Activated CD4-positive, alpha-beta T cell treated with anti-CD3 and anti-CD28 coated beads, Interleukin-2, Interleukin-6, amounts not matched to agents 100 ng/mL and 50 ng/mL, durations not matched to agents 16 hours and 8 hours (primary cell): ENCODE measurements around the gene ARL4A.
"Not testable (repeated sequence)": the region's sequence is repeated elsewhere in the genome, so short reads cannot be mapped to it uniquely, and the experiment has no call there.

ENCODE experiments used
- DNase-seq: peaks from one replicate; pipeline ENCODE4 v3.0.0-alpha.2; 2020

ARL4A gene

DNA sequence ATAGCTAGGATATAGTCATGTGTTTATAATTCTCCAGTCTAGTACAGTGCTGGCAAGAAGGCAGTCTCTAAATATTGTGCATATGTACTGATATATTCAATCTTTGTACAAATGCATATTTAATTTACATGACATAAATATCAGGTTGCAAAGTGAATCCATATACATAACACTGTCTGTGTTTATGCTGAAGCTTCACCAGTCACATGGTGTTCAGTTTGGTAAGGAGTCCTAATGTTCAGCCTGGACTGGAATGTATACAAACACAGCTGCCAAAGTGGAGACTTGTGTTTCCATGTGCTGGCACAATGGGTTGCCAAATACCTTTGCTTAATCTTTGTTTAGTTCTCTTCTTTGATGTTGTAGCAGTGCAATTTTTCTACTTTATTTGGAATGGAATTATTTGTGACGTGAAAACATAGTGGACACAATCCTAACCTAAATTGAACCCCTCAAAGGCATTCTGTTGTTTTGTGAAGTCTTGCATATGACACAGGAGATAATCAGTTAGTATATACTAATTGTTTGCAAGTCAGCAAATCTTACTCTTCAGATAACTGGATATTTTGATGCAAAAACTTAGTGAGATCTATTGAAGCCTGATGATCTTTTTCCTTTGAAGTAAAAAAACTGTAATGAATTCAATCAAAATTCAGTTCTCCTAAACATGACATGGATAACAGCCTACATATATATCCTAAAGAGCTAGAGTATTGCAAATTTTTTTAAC lies 17.3 kb upstream of the ARL4A start:
- no peak for DNase-seq

DNA sequence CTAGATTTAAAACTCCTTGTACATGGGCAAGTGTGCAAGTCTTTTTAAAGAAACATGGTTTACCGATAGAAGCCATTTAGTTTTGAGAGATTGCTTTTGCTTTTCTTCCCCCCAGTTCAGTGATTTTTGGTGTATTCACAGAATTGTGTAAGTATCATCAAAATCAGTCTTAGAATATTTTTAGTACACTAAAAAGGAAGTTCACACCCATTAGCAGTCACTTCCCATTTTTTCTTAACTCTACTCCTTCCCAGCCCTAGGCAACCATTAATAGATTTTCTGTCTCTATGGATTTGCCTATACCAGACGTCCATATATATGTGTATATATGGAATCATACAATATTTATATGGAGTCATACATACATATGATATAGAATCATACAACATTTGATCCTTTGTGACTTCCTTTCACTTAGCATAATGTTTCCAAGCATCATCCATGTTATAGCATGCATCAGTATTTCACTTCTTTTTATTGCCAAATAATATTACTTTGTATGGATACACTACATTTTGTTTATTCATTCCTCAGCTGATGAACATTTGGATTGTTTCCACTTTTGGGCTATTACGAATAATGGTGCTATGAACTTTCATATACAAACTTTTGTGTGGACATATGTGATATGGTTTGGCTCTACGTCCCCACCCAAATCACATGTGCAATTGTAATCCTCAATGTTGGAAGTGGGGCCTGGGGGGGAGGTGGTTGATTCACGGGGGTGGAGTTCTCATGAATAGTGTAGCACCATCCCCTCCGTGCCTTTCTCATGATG lies 16.5 kb upstream of the ARL4A start:
- DNase-seq: no peak

DNA sequence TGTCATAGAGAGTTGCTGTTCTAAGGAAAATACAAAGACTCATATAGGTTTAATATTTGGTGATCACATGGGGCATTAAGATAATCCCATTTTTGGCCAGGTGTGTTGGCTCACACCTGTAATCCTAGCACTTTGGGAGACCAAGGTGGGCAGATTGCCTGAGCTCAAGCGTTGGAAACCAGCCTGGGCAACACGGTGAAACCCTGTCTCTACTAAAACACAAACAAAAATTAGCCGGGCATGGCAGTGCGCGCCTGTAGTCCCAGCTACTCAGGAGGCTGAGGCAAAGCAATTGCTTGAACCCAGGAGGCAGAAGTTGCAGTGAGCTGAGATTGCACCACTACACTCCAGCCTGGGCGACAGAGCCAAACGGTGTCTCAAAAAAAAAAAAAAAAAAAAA lies 14.0 kb upstream of the ARL4A start:
- DNase-seq: not testable (repeated sequence)

GRCh38 chr7:12674053-12674452 lies 13.4 kb upstream of the ARL4A start:
- DNase-seq: no peak

GRCh38 chr7:12674861-12675260 lies 12.6 kb upstream of the ARL4A start:
- peak; percentile 58 for DNase-seq

DNA sequence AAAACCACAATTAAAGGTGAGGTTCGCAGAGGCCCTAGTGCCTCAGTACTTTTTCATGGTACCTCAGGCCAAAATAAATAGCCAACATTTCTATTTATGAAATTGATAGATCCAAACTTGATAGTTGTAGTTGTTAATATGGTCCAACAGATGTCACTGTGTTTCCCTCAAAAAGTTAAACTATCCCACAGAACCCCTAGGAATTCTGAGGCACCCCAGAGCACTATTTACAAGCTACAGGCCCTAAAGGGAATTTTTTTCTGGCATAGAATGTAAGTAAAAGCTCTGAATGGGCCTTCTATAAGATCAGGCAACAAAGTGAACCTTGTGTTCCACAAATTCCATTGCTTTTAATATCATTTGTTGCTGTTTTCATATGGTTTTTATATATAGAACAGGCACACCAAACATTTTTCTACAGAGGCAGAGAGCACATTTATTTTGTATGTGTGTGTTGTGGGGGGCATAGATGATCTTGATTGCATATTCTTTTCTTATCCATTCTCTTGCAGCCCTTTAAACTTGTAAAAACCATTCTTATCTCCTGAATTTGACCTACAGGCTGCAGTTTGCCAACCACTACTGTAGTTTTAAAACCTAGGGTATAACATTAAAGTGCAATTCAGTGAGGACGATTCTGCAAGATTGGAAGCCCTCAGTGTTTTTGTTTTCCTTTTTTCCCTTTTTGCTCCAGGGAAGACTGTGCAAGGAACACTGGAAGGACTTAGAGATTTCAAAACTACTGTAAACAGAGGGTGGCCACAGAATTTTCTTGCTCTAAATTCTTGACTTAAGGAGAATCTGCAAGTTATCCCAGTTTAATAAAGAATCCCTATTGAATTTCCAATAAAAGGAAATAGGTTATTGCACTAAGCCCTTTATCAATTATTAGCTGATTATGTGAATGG lies 3.5 kb upstream of the ARL4A start:
- no peak for DNase-seq

- DNase-seq: no peak
Observed at GRCh38 chr7:12684733-12685132, 2.7 kb upstream of the ARL4A start.

GRCh38 chr7:12685550-12685949 lies 1.9 kb upstream of the ARL4A start:
- peak; percentile 14 for DNase-seq

- DNase-seq: peak; percentile 96
Observed at GRCh38 chr7:12686234-12686890, 1.1 kb upstream of the ARL4A start.

GRCh38 chr7:12687718-12688171 lies 312 bp downstream of the ARL4A start:
- no peak for DNase-seq

- not testable (repeated sequence) for DNase-seq
Observed at GRCh38 chr7:12688485-12689170, 1.2 kb downstream of the ARL4A start.

DNA sequence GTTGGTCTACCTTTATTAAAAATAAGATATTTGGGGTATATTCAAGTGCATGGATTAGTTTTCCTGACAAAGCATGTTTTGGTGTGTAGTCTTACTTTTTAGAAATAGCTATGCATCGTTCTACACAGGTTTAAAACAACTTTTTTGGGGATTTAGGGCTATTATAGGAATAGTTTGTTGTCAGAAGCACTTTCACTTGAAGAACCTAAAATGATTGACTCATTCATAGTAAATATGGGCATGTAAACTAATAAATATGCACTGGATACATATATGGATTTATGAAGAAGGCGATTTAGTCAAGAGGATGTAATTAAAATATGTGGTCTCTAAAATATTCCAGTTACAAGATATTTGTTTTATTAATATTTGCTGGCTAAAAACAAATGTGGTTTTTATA lies 2.0 kb downstream of the ARL4A start:
- no peak for DNase-seq

DNA sequence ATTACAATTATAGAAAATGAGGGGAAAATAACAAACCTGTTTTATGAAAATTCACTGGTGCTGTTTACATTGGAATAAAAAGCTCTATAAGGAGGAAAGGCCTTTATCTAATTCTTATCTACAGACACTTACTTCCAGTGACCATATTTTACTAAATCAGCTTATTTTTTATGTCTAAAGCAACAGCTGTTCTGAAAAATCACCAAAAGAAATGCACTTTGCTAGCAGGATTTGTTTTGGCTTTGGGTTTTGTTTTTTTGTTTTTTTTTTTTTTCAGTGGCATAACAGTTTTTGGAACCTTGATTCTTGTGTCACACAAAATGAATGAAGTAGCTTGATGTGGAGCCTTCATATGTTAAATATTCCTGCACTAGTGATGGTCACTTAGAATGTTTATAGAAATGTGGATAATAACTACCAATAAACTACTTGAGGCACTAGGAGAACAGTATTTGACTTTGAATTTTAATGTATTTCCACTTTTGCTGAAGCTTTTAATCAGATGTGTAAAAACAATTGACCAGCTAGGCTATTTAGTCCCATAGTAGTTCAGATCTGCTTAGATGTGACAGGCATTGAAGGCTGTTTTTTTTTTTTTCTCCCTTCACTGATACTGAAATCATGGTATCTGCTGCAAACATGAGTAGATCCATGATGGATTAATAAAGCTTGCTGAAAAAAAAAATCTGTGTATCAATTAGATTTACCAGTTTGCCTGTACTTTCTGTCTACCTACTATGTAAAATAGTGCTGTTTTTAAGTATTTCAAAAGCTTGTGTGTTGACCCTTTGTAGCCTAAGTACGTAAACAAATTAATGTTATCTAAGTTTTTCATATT lies 2.8 kb downstream of the ARL4A start:
- no peak for DNase-seq

GRCh38 chr7:12691388-12691787 lies 4.0 kb downstream of the ARL4A start:
- DNase-seq: not testable (repeated sequence)

DNA sequence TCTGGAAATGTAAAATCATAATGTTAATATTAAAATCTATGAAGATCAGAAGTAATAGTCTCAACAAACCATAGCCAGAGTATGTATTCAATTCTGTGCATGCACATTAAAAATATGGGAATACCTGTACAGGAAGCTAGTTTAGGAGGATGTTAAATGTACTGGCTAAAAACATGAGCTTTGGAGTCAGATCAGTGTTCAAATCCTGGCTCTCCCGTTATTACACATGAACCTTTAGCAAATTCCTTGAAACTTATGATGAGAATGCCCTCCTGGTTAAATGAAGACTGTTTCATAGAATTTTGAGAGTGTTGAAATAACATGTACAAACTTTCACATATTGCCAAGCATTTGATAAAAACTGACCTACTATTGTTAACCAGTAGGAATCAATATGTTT lies 4.6 kb downstream of the ARL4A start:
- no peak for DNase-seq

DNA sequence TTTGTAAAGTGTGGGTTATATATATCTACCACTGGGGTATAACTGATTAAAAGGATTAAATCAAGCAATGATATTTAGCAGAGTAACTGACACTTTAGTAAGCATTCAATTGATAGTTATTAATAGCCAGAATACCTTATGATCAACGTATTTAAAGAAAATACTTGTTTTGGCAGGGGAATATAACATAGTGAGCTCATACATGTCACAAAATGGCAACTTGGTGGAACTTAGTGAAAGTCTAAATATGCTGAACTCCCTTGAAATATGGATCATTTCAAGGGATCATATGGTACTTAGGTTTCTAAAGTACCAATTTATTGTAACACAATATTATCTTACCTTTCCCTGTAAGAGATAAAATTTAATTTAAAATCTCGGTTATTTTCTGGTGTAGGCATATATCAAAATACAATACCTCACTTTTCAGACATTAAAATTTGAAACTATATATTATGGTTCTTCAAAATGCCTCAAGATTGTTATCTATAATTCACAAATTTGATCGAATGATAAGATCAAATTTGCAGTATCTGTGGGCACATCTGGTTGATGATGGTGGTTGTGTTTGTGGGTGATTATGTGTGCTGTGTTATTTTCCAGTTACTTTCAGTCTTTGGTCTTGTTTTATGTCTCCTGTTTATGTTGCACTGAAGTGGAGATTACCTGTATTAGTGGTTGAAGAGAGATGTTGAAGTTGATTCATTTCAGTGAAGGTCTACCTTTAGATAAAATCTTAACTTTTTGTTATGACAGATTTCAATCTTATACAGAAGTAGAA lies 5.2 kb downstream of the ARL4A start:
- DNase-seq: no peak

- DNase-seq: no peak
Observed at GRCh38 chr7:12694817-12695216, 7.4 kb downstream of the ARL4A start.

GRCh38 chr7:12695965-12696364 lies 8.5 kb downstream of the ARL4A start:
- DNase-seq: no peak

GRCh38 chr7:12699299-12699698 lies 11.9 kb downstream of the ARL4A start:
- DNase-seq: no peak

DNA sequence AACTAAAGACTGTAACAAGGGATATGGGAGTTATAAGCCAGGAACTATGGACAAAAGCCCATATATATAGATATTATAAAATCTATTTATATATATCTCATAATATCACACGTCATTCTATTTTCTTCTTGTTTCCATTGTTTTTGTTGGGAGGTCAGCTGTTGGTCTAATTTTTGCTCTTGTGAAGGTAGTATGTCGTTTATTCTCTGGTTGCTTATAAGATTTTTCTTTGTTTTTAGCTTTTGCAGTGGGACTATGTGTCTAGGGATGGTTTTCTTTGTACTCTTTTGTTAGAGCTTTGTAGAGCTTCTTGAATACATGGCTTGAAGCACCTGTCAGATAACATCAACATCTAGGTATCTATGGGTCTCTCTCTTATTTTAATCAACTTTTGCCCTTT lies 14.0 kb downstream of the ARL4A start:
- no peak for DNase-seq
